Activated gamma-delta T cell (primary cell): ENCODE results near the gene HSPG2.

Experiments used
- DNase-seq: peaks from one replicate; lab custom pipeline; 2025; lab: John Stamatoyannopoulos, UW

The HSPG2 gene

GRCh38 chr1:21863981-21864380 is 73.1 kb downstream of the HSPG2 start:
- no peak for DNase-seq

- DNase-seq, result no peak
These were observed 75.3 kb downstream of the HSPG2 start for GRCh38 chr1:21861602-21862429.

- DNase-seq, result no peak
These were observed 76.1 kb downstream of the HSPG2 start for GRCh38 chr1:21860971-21861370.

- DNase-seq, result no peak
These were observed 77.4 kb downstream of the HSPG2 start for GRCh38 chr1:21859669-21860179.

- no peak for DNase-seq
These were observed 79.1 kb downstream of the HSPG2 start for GRCh38 chr1:21857840-21858670.

GRCh38 chr1:21857142-21857839 is 79.8 kb downstream of the HSPG2 start:
- no peak for DNase-seq

- DNase-seq, result no peak
These were observed 81.6 kb downstream of the HSPG2 start for GRCh38 chr1:21855257-21856096.

GRCh38 chr1:21854751-21855131 is 82.4 kb downstream of the HSPG2 start:
- DNase-seq, result no peak

- DNase-seq, result no peak
These were observed 82.9 kb downstream of the HSPG2 start for GRCh38 chr1:21854090-21854750.

GRCh38 chr1:21853131-21853427 is 84.0 kb downstream of the HSPG2 start:
- no peak for DNase-seq

GRCh38 chr1:21852282-21853130 is 84.6 kb downstream of the HSPG2 start:
- DNase-seq, result no peak

- DNase-seq, result no peak
These were observed 85.5 kb downstream of the HSPG2 start for GRCh38 chr1:21851430-21852250.

- DNase-seq, result no peak
These were observed 87.1 kb downstream of the HSPG2 start for GRCh38 chr1:21849909-21850576.

- DNase-seq, result no peak
These were observed 88.5 kb downstream of the HSPG2 start for GRCh38 chr1:21848524-21849174.

- no peak for DNase-seq
These were observed 89.6 kb downstream of the HSPG2 start for GRCh38 chr1:21847223-21848205.
